Ishikawa (cell line): ENCODE data around the gene HSD17B11.

Experiments
- CEBPB ChIP-seq: IDR thresholded peaks from 2 replicates; pipeline ENCODE4 v1.6.1; 2012
- CREB1 ChIP-seq: IDR thresholded peaks from 2 replicates; pipeline ENCODE4 v1.6.1; 2012; ENCODE audit warnings: low read depth
- EGR1 ChIP-seq: IDR thresholded peaks from 2 replicates; pipeline ENCODE4 v1.6.1; 2012
- EP300 ChIP-seq: IDR thresholded peaks from 2 replicates; pipeline ENCODE4 v1.6.1; 2012; ENCODE audit warnings: borderline replicate concordance
- FOXM1 ChIP-seq: IDR thresholded peaks from 2 replicates; pipeline ENCODE4 v1.6.1; 2012; ENCODE audit warnings: low read depth, borderline replicate concordance
- MAX ChIP-seq: IDR thresholded peaks from 2 replicates; pipeline ENCODE4 v1.6.1; 2012
- NFIC ChIP-seq: IDR thresholded peaks from 2 replicates; pipeline ENCODE4 v1.6.1; 2012
- RAD21 ChIP-seq: IDR thresholded peaks from 2 replicates; pipeline ENCODE4 v1.6.1; 2012; ENCODE audit warnings: low read depth
- TAF1 ChIP-seq: IDR thresholded peaks from 2 replicates; pipeline ENCODE4 v1.6.1; 2012; ENCODE audit warnings: low read depth, mild to moderate bottlenecking
- TCF12 ChIP-seq: IDR thresholded peaks from 2 replicates; pipeline ENCODE4 v1.6.1; 2012; ENCODE audit warnings: low read depth
- TEAD4 ChIP-seq: IDR thresholded peaks from 2 replicates; pipeline ENCODE4 v1.6.1; 2012
- USF1 ChIP-seq: IDR thresholded peaks from 2 replicates; pipeline ENCODE4 v1.6.1; 2012
- YY1 ChIP-seq: IDR thresholded peaks from 2 replicates; pipeline ENCODE4 v1.6.1; 2012; ENCODE audit warnings: low read depth
- ZBTB7A ChIP-seq: IDR thresholded peaks from 2 replicates; pipeline ENCODE4 v1.6.1; 2012; ENCODE audit warnings: low read depth
- TF ChIP-seq, protein P1 (sequence below): IDR thresholded peaks from 2 replicates; pipeline ENCODE4 v1.6.1; 2012; ENCODE audit warnings: low read depth, mild to moderate bottlenecking

HSD17B11 gene

GRCh38 chr4:87333267-87333666, 57.7 kb downstream of the HSD17B11 start:
- TF ChIP-seq CEBPB (no peak), TAF1 (no peak)

- TF ChIP-seq EP300: no peak
- no peak for TF ChIP-seq ZBTB7A
- no peak for TF ChIP-seq TEAD4
- TF ChIP-seq NFIC: no peak
- TF ChIP-seq, protein P1, sequence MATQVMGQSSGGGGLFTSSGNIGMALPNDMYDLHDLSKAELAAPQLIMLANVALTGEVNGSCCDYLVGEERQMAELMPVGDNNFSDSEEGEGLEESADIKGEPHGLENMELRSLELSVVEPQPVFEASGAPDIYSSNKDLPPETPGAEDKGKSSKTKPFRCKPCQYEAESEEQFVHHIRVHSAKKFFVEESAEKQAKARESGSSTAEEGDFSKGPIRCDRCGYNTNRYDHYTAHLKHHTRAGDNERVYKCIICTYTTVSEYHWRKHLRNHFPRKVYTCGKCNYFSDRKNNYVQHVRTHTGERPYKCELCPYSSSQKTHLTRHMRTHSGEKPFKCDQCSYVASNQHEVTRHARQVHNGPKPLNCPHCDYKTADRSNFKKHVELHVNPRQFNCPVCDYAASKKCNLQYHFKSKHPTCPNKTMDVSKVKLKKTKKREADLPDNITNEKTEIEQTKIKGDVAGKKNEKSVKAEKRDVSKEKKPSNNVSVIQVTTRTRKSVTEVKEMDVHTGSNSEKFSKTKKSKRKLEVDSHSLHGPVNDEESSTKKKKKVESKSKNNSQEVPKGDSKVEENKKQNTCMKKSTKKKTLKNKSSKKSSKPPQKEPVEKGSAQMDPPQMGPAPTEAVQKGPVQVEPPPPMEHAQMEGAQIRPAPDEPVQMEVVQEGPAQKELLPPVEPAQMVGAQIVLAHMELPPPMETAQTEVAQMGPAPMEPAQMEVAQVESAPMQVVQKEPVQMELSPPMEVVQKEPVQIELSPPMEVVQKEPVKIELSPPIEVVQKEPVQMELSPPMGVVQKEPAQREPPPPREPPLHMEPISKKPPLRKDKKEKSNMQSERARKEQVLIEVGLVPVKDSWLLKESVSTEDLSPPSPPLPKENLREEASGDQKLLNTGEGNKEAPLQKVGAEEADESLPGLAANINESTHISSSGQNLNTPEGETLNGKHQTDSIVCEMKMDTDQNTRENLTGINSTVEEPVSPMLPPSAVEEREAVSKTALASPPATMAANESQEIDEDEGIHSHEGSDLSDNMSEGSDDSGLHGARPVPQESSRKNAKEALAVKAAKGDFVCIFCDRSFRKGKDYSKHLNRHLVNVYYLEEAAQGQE: no peak
- no peak for TF ChIP-seq CREB1
- TF ChIP-seq TCF12: no peak
- no peak for TF ChIP-seq CEBPB
- TF ChIP-seq TAF1: no peak
Observed at GRCh38 chr4:87330761-87331160, 60.2 kb downstream of the HSD17B11 start.

DNA sequence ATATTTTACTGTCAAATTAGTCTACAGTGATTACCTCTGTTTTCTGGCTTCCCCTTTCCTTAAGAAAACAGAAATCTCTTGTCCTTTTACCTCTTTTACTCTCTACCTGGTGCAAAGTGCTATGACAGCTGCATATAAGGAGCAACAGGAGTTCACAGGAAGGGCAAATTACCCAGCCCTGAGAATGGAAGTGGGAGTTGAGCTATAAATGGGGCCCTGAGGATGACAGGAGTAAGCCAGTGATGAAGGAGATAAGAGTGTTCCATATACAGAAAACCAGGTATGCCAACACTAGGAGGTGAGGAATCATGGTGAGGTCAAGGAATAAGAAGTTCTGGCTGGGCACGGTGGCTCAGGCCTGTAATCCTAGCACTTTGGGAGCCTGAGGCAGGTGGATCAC, 63.9 kb downstream of the HSD17B11 start:
- no peak for TF ChIP-seq TEAD4
- no peak for TF ChIP-seq TCF12
- no peak for TF ChIP-seq EGR1
- no peak for TF ChIP-seq YY1
- TF ChIP-seq USF1: no peak
- no peak for TF ChIP-seq RAD21
- TF ChIP-seq TAF1: no peak
- TF ChIP-seq MAX: no peak
- no peak for TF ChIP-seq FOXM1
- TF ChIP-seq NFIC: no peak
- TF ChIP-seq CEBPB: no peak
- no peak for TF ChIP-seq ZBTB7A
- TF ChIP-seq, protein P1: no peak
- no peak for TF ChIP-seq EP300
- TF ChIP-seq CREB1: no peak

DNA sequence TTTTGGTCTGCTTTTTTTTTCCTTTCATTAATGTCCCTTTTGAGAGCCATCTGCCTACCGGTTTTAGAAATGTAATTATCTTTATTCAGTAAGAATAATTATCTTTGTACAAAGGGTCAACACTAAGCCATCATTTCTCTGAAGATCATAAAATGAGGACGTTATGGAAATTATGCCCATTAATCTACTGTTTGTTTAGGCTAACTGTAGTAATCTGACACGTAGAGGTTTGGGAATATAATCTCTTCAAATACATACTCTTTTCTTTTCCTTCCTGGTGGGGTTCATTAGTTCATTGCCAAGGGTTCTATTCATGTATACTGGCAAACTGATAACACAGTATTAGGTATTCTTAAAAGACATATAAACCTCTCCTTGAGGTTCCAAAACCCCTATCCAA, 64.5 kb downstream of the HSD17B11 start:
- TF ChIP-seq NFIC (no peak), CREB1 (no peak), TEAD4 (no peak), FOXM1 (no peak), TCF12 (no peak), USF1 (no peak), MAX (no peak), CEBPB (no peak), RAD21 (no peak), EP300 (no peak), YY1 (no peak), TAF1 (no peak), ZBTB7A (no peak)

- no peak for TF ChIP-seq YY1
- no peak for TF ChIP-seq MAX
- no peak for TF ChIP-seq TEAD4
- no peak for TF ChIP-seq RAD21
- no peak for TF ChIP-seq FOXM1
- TF ChIP-seq, protein P1: no peak
- no peak for TF ChIP-seq TCF12
- no peak for TF ChIP-seq NFIC
- no peak for TF ChIP-seq EP300
- no peak for TF ChIP-seq CREB1
- TF ChIP-seq USF1: no peak
- TF ChIP-seq EGR1: no peak
- no peak for TF ChIP-seq TAF1
- TF ChIP-seq ZBTB7A: no peak
- no peak for TF ChIP-seq CEBPB
Observed at GRCh38 chr4:87322754-87323153, 68.2 kb downstream of the HSD17B11 start, which contains the start of gene HSD17B13. Gene HSD17B13 (minus strand): TSS chr4:87322882. CDS start chr4:87322841, 41 bp downstream.
